OCI-LY7 (cell line): Measurements from ENCODE around the gene POU6F2. TPM values are rescaled to one million over a fixed set of nuclear protein-coding genes. Genes with fewer than 3 reads are reported as not detected.

ENCODE experiments used
- BruUV-seq: library from RNA; stranded (reverse); fragments of 400-500 nt; replicated peaks from 2 replicates; lab custom pipeline; 2021; lab: Mats Ljungman, UMichigan
- CTCF ChIA-PET: fragments of 300-600 bp; sonication (Branson Sonifier 250); formaldehyde crosslinking; loops from one replicate; lab custom pipeline; 2022; ENCODE audit warnings: antibody characterized with exemption; ENCODE audit not compliant: unreplicated experiment; lab: Charles Lee
- POLR2A ChIA-PET: fragments of 300-600 bp; sonication (Branson Sonifier 250); formaldehyde crosslinking; loops from one replicate; lab custom pipeline; 2022; ENCODE audit warnings: antibody characterized with exemption; lab: Charles Lee
- DNase-seq: peaks from one replicate; pipeline ENCODE4 v3.0.0-alpha.2; 2015; ENCODE audit warnings: low spot score
- H2AFZ ChIP-seq: fragments of 200-600 bp; sonication (generic), shearing (Covaris generic); 2 replicates; pipeline ENCODE4 v1.6.1; 2014; ENCODE audit warnings: mild to moderate bottlenecking, antibody characterized with exemption, low read length, moderate library complexity
- H3K27ac ChIP-seq: fragments of 200-600 bp; sonication (generic); 2 replicates; pipeline ENCODE4 v1.5.1; 2014; ENCODE audit warnings: mixed run types, low read depth, mild to moderate bottlenecking, moderate library complexity, low read length, inconsistent platforms; ENCODE audit not compliant: poor library complexity, severe bottlenecking
- H3K36me3 ChIP-seq: fragments of 200-600 bp; sonication (generic); 2 replicates; pipeline ENCODE4 v1.6.1; 2014; ENCODE audit warnings: mild to moderate bottlenecking, antibody characterized with exemption, low read length, moderate library complexity, mixed read lengths; ENCODE audit not compliant: insufficient read depth
- H3K4me1 ChIP-seq: fragments of 200-600 bp; sonication (generic); 2 replicates; pipeline ENCODE4 v1.5.1; 2014; ENCODE audit warnings: mild to moderate bottlenecking, low read length; ENCODE audit not compliant: insufficient read depth, poor library complexity, severe bottlenecking
- H3K4me2 ChIP-seq: fragments of 200-600 bp; sonication (generic); 2 replicates; pipeline ENCODE4 v1.6.1; 2014; ENCODE audit warnings: mild to moderate bottlenecking, low read length
- H3K4me3 ChIP-seq: fragments of 200-600 bp; sonication (generic); 2 replicates; pipeline ENCODE4 v1.5.1; 2014; ENCODE audit warnings: mild to moderate bottlenecking, low read depth, low read length; ENCODE audit not compliant: poor library complexity, severe bottlenecking
- H3K79me2 ChIP-seq: fragments of 200-600 bp; sonication (generic); 2 replicates; pipeline ENCODE4 v1.6.1; 2016; ENCODE audit warnings: low read depth, mild to moderate bottlenecking, low read length, moderate library complexity, mixed read lengths; ENCODE audit not compliant: insufficient read depth
- H3K9me2 ChIP-seq: fragments of 200-600 bp; sonication (generic); 2 replicates; pipeline ENCODE4 v1.6.1; 2016; ENCODE audit warnings: mild to moderate bottlenecking, low read length, mixed read lengths; ENCODE audit not compliant: insufficient read depth
- H3K9me3 ChIP-seq: fragments of 200-600 bp; sonication (generic); 2 replicates; pipeline ENCODE4 v1.6.1; 2014; ENCODE audit warnings: mild to moderate bottlenecking, mixed run types, low read length, mixed read lengths
- H4K20me1 ChIP-seq: fragments of 200-600 bp; sonication (generic); 2 replicates; pipeline ENCODE4 v1.6.1; 2014; ENCODE audit warnings: mild to moderate bottlenecking, antibody characterized with exemption, low read length, moderate library complexity, mixed read lengths; ENCODE audit not compliant: insufficient read depth
- EZH2phosphoT487 ChIP-seq: fragments of 200-600 bp; sonication (generic); IDR thresholded peaks from 2 replicates; pipeline ENCODE4 v1.6.1; 2018; ENCODE audit warnings: low read depth, borderline replicate concordance, mild to moderate bottlenecking, mixed run types, antibody characterized with exemption, low read length, moderate library complexity, mixed read lengths
- intact Hi-C: fragments of 100-400 bp; cut with micrococcal nuclease; formaldehyde crosslinking; loops from one replicate; pipeline ENCODE4 v1.10.0; 2022; ENCODE audit not compliant: unreplicated experiment
- total RNA-seq, 2 experiments: library from RNA; depleted of rRNA in 1 of 2; stranded (reverse); fragments of >200 nt in 1 of 2; shearing (Covaris generic) in 1 of 2; gene quantifications; 2 replicates each; pipeline ENCODE4 v1.2.3, GENCODE V29; 2014 to 2022
- TF ChIP-seq, protein P1 (sequence below): fragments of 200-600 bp; sonication (generic); conservative IDR thresholded peaks from 2 replicates; pipeline ENCODE4 v1.5.1; 2014; ENCODE audit warnings: mild to moderate bottlenecking, antibody characterized with exemption, low read length, moderate library complexity, mixed read lengths

Gene POU6F2
- total RNA-seq, 2 experiments from 2014 or later = 0.40 TPM; not detected in 1

DNA sequence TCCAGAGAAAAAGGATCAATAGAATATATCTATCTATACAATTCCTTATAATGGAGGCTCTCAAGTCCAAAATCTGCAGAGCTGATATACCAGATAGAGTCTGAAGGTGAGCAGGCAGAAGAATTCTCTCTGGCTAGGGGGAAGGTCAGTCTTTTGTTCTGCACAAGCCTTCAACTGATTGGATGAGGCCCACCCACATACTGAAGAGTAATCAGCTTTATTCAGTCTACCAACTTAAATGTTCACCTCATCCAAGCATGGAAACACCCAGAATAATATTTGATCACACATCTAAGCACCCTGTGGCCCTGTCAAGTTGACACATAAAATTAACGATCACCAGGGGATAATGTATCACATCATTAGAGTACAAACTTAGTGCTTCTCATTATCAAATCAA is 394.7 kb downstream of the POU6F2 start:
- Histone ChIP-seq H3K9me3 (no peaks in the 10 kb centered on the region), H3K4me2 (no peak overlapping the region), H4K20me1 (no peaks in the 10 kb centered on the region), H2AFZ (no peak overlapping the region), H3K27ac (no peak overlapping the region), H3K9me2 (no peaks in the 10 kb centered on the region), H3K4me1 (no peaks in the 10 kb centered on the region), H3K36me3 (no peaks in the 10 kb centered on the region), H3K4me3 (no peak overlapping the region), H3K79me2 (no peaks in the 10 kb centered on the region)
- ChIA-PET CTCF (no interaction called here), POLR2A (no interaction called here)
- no peak for TF ChIP-seq EZH2phosphoT487
- TF ChIP-seq, protein P1, sequence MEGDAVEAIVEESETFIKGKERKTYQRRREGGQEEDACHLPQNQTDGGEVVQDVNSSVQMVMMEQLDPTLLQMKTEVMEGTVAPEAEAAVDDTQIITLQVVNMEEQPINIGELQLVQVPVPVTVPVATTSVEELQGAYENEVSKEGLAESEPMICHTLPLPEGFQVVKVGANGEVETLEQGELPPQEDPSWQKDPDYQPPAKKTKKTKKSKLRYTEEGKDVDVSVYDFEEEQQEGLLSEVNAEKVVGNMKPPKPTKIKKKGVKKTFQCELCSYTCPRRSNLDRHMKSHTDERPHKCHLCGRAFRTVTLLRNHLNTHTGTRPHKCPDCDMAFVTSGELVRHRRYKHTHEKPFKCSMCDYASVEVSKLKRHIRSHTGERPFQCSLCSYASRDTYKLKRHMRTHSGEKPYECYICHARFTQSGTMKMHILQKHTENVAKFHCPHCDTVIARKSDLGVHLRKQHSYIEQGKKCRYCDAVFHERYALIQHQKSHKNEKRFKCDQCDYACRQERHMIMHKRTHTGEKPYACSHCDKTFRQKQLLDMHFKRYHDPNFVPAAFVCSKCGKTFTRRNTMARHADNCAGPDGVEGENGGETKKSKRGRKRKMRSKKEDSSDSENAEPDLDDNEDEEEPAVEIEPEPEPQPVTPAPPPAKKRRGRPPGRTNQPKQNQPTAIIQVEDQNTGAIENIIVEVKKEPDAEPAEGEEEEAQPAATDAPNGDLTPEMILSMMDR = no peak
- DNase-seq = no peak
- intact Hi-C loops = no loop called here
- no TSS peak for BruUV-seq

DNA sequence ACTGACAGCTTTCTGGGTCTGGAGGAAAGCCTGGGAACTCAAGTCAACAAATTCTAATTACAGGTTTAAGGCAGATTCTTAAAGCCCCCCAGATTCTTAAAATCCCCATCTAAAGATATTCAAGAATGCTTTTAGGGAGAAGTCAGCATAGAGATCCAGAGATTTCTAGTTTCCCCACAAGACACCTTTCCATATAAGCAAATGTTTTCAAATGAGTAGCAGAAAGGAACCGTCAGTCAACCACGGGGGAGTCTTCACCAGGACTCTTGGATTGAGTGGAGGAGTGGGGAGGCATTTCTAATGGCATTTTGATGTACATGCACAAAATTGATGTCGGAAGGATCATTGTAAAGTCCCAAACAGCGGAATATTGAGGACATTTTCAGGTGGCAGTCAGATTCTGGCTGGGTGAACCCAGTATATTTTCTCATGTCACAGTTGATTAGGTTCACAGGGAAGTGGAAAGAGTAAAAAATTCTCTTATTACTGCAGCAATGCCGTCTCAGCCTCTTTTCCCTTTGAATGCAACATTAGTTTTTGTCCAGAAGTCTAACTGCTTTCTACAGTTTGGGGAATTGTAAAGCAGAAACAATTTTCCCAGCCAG is 396.8 kb downstream of the POU6F2 start:
- H3K9me3 ChIP-seq = no peaks in the 10 kb centered on the region
- no TSS peak for BruUV-seq
- H3K4me2 ChIP-seq = no peak overlapping the region
- no peak overlapping the region for H3K27ac ChIP-seq
- H3K4me1 ChIP-seq = no peaks in the 10 kb centered on the region
- no peaks in the 10 kb centered on the region for H3K9me2 ChIP-seq
- H4K20me1 ChIP-seq = no peaks in the 10 kb centered on the region
- TF ChIP-seq EZH2phosphoT487 = no peak
- TF ChIP-seq, protein P1 = no peak
- H3K4me3 ChIP-seq = no peak overlapping the region
- no peak for DNase-seq
- H3K79me2 ChIP-seq = no peaks in the 10 kb centered on the region
- CTCF ChIA-PET = no interaction called here
- POLR2A ChIA-PET = interaction anchor here (0.5 to 0.7 kb wide), 2 partner anchors 52 to 457 kb away, joined by 3 read pairs; no protein-coding TSS in a partner anchor
- intact Hi-C loops = no loop called here
- H3K36me3 ChIP-seq = no peaks in the 10 kb centered on the region
- no peak overlapping the region for H2AFZ ChIP-seq
